HG03457 (cell line): ENCODE results near the gene PRPF31.

Experiments used
- ATAC-seq: cut with Tn5 transposase; IDR thresholded peaks from one replicate; pipeline ENCODE4 v1.9.1; 2021; ENCODE audit warnings: moderate number of reproducible peaks; ENCODE audit not compliant: unreplicated experiment

The PRPF31 gene

GRCh38 chr19:54138489-54139256 is 23.1 kb downstream of the PRPF31 start:
- no peak for ATAC-seq

- ATAC-seq: no peak
Measured at GRCh38 chr19:54141356-54141755, 25.8 kb downstream of the PRPF31 start.

- ATAC-seq: no peak
Measured at GRCh38 chr19:54142166-54142780, 26.7 kb downstream of the PRPF31 start.

GRCh38 chr19:54145541-54146158 is 30.1 kb downstream of the PRPF31 start:
- ATAC-seq: no peak

- no peak for ATAC-seq
Measured at GRCh38 chr19:54147676-54148075, 32.1 kb downstream of the PRPF31 start.

DNA sequence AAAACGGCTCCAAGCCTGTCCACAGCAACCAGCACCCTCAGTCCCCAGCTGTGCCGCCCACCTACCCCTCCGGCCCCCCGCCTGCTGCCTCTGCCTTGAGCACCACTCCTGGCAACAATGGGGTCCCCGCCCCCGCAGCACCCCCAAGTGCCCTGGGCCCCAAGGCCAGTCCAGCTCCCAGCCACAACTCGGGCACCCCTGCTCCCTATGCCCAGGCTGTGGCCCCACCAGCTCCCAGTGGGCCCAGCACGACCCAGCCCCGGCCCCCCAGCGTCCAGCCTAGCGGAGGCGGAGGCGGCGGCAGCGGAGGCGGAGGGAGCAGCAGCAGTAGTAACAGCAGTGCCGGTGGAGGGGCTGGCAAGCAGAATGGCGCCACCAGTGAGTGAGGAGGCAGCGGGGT is 32.6 kb downstream of the PRPF31 start:
- ATAC-seq: no peak

DNA sequence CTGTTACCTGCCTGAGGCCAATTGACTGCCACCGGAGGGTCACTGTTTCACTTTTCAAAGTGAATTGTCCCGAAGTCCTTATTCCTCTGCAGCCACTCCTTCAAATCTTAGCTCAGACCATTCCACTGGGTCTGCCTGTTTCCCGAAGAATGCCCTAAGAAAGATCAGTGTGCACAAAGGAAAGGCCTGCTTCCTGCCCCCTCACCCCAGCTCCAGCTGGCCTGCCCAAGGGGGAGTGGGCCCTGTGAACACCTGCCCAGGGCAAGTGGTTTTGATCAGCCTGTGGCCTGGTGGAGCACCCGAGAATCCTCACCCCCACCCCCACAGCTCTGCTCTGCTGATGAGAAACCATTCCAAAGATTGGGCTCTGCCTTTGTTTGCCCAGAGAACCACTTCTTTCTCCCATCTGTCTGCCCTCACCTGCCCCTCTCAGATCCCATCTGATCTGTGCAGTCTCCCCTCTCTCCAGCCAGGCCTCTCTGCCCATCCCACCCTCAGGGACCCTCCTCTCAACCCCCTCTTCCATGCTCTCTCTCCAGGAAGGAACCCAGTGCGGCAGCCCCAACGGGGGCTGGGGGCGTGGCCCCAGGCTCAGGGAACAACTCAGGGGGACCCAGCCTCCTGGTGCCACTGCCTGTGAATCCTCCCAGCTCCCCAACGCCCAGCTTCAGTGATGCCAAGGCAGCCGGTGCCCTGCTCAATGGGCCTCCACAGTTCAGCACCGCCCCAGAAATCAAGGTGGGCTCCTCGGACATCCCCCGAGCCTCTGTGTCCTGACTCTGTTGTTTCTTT is 33.7 kb downstream of the PRPF31 start:
- ATAC-seq: no peak

GRCh38 chr19:54151362-54152035 is 35.9 kb downstream of the PRPF31 start:
- no peak for ATAC-seq

- ATAC-seq: no peak
Measured at GRCh38 chr19:54152267-54152666, 36.7 kb downstream of the PRPF31 start.

GRCh38 chr19:54152878-54153524 is 37.4 kb downstream of the PRPF31 start:
- ATAC-seq: no peak

DNA sequence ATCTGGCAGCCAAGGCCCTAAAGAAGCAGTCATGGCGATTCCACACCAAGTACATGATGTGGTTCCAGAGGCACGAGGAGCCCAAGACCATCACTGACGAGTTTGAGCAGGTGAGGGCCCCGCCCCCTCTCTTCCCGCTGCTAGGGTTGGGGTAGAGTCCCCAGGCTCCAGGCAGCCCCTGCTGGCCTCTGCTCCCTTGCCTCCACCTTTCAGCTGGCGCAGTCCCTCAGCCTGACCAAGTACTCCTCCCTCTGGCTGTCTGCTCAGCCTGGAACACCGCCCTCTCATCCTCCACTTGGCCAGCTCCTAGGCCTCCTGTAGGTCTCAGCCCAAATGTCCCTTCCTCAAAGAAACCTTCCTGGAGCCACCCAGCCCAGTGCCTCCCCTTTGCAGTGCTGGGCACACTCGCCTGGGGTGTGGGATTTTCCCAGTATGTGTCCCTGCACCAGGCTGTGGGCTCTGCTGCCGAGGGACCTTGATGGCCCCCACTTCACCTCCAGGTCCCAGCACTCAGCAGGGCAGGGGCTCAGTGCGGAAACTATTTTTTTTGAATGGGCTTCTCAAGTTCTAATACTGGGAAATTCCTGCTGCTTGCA is 38.3 kb downstream of the PRPF31 start:
- ATAC-seq: no peak

DNA sequence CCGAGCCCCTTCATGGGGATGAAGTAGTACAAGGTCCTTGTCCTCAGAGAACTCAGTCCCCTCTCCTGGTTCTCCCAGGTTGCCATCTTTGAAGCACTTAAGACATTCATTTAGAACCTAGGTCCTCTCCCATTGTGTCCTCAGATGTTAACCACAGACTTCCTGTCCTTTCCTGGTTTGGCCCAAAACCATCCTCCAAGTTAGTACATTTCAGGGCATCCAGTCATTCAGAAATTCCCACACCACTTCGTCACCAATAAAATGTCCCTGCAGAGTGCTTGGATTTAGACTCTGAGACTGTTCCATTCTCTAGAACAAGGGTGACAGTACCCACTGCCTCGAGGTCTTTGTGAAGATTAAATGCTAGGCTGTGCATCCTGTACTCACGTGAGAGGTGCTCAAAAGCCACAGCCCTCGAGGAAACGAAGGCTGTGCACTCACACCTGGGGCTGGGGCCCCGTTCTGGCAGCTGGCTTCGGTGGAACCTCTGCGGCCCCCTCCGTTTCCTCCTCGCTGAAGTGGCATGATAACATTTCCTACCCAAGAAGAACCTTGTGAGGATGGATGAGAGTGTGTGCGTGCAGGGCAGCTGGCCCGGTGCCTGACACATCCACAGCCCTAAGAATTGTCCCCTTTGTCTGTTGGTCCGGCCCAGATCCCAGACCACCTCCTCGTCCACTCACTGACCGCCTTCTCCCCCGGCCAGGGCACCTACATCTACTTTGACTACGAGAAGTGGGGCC is 39.2 kb downstream of the PRPF31 start:
- no peak for ATAC-seq

- ATAC-seq: no peak
Measured at GRCh38 chr19:54155694-54156093, 40.1 kb downstream of the PRPF31 start.

- ATAC-seq: no peak
Measured at GRCh38 chr19:54156490-54156889, 40.9 kb downstream of the PRPF31 start.

GRCh38 chr19:54156953-54157352 is 41.4 kb downstream of the PRPF31 start:
- ATAC-seq: no peak

DNA sequence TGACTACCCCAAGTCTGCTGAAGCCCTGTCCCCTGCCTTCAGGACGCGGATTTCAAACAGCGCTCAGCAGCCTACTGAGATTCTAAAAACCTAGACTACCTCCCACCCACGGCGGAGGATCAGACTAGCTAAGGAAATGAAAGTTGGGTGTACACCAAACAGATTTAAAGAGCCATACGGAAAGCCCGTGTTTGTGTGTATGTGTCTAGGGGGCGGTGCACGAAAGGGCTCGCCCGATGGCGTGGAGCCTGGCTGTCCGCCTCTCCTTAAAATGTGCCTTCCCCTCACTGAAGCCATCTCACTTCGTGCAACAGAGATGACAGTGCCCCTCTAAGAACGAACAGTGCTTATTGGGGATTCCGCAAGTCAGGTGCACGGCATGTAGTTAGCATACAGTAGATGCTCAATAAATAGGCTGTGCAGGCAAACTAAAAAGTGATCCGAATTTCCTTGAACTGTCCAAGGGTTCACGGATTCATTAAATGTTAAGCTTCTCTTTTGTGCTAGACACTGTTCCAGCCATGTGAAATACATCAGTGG is 43.3 kb downstream of the PRPF31 start:
- ATAC-seq: no peak

- ATAC-seq: peak; percentile 80
Measured at GRCh38 chr19:54159352-54160181, 44.0 kb downstream of the PRPF31 start, which contains the start of gene LENG1. TSS of gene LENG1 (minus strand) at chr19:54159721. CDS start at chr19:54159695, 26 bp downstream.
